T-cell (primary cell): ENCODE measurements around the gene TPM1. TPM values are rescaled to one million over a fixed set of nuclear protein-coding genes. Genes with fewer than 3 reads are reported as not detected.

Experiments used
- ATAC-seq, 4 experiments: fragments of 200-7000 bp in 3 of 4; fragments of 150-1000 bp in 1 of 4; cut with Tn5 transposase; replicated peaks in 1 of 4; 1 replicate in 3 of 4; 2 replicates in 1 of 4; pipeline ENCODE4 v1.10.0; 2021; ENCODE audit warnings: moderate library complexity in 3 of 4, mild to moderate bottlenecking in 2 of 4, moderate number of reproducible peaks in 1 of 4
- CTCF ChIA-PET, 2 donors: fragments of 300-600 bp; sonication (Branson Sonifier 250); formaldehyde crosslinking; loops; one replicate each; lab custom pipeline; 2022; ENCODE audit warnings: antibody characterized with exemption in 2 of 2; lab: Charles Lee
- POLR2A ChIA-PET, 2 donors: fragments of 300-600 bp; sonication (Branson Sonifier 250); formaldehyde crosslinking; loops; one replicate each; lab custom pipeline; 2022; ENCODE audit warnings: antibody characterized with exemption in 2 of 2; lab: Charles Lee
- DNase-seq, 35 experiments: peaks; one replicate each; pipeline versions ENCODE4 v3.0.0 to v3.0.0-alpha.2; 2013 to 2023
- H3K27ac ChIP-seq: one replicate; pipeline ENCODE4 v1.5.1; 2013; ENCODE audit warnings: low read length
- H3K27me3 ChIP-seq, 2 experiments: replicated peaks in 1 of 2; 1 replicate in 1 of 2; 2 replicates in 1 of 2; pipeline versions ENCODE4 v1.6.1 to v1.7.0; 2013; ENCODE audit warnings: low read length in 1 of 2, mixed read lengths in 1 of 2; ENCODE audit not compliant: control insufficient read depth in 2 of 2, insufficient read depth in 2 of 2; ENCODE audit errors: extremely low read depth in 1 of 2
- H3K36me3 ChIP-seq, 2 donors: 1 replicate in 1 of 2; 2 replicates in 1 of 2; pipeline versions ENCODE4 v1.6.1 to v1.7.0; 2013; ENCODE audit warnings: low read length in 1 of 2; ENCODE audit not compliant: control insufficient read depth in 2 of 2, insufficient read depth in 1 of 2; ENCODE audit errors: extremely low read depth in 1 of 2
- H3K4me1 ChIP-seq, 2 experiments: 1 replicate in 1 of 2; 2 replicates in 1 of 2; pipeline versions ENCODE4 v1.6.1 to v1.7.0; 2013; ENCODE audit warnings: low read length in 2 of 2, mixed read lengths in 1 of 2; ENCODE audit not compliant: insufficient read depth in 2 of 2, control insufficient read depth in 1 of 2; ENCODE audit errors: extremely low read depth in 1 of 2
- H3K4me3 ChIP-seq, 2 donors: 1 replicate in 1 of 2; 2 replicates in 1 of 2; pipeline versions ENCODE4 v1.5.1 to v1.7.0; 2013; ENCODE audit warnings: mild to moderate bottlenecking in 2 of 2, low read length in 1 of 2, moderate library complexity in 1 of 2; ENCODE audit not compliant: control insufficient read depth in 1 of 2; ENCODE audit errors: extremely low read depth in 1 of 2
- H3K9me3 ChIP-seq: 2 replicates; pipeline ENCODE4 v1.7.0; 2013
- H3K27ac Mint-ChIP-seq, 2 donors: one replicate each; pipeline ENCODE4 v1.8.0; 2020 to 2021; ENCODE audit warnings: mild to moderate bottlenecking in 2 of 2, mixed read lengths in 2 of 2
- H3K27me3 Mint-ChIP-seq, 2 donors: one replicate each; pipeline ENCODE4 v1.8.0; 2021 to 2022; ENCODE audit warnings: mixed read lengths in 2 of 2
- H3K36me3 Mint-ChIP-seq: one replicate; pipeline ENCODE4 v1.8.0; 2021; ENCODE audit warnings: mixed read lengths
- H3K4me1 Mint-ChIP-seq, 3 donors: one replicate each; pipeline ENCODE4 v1.8.0; 2020 to 2022; ENCODE audit warnings: mixed read lengths in 3 of 3, mild to moderate bottlenecking in 1 of 3
- H3K4me3 Mint-ChIP-seq, 3 donors: one replicate each; pipeline ENCODE4 v1.8.0; 2020 to 2022; ENCODE audit warnings: mild to moderate bottlenecking in 3 of 3, mixed read lengths in 3 of 3, moderate library complexity in 3 of 3
- H3K9me3 Mint-ChIP-seq, 3 donors: one replicate each; pipeline ENCODE4 v1.8.0; 2020 to 2022; ENCODE audit warnings: mixed read lengths in 3 of 3
- WGBS: methylation state at CpG from one replicate; pipeline ENCODE4 v1.1.5; 2013; ENCODE audit warnings: missing lambda C conversion rate; ENCODE audit not compliant: insufficient coverage; 5-methylcytosine and 5-hydroxymethylcytosine counted together
- total RNA-seq, 35 experiments: library from RNA in 6 of 35; stranded (reverse) in 6 of 35; fragments of 120-200 nt in 1 of 35; gene quantifications; one replicate each; pipeline versions ENCODE4 v1.2.1 to v1.2.4 and lab custom pipeline; 2013 to 2026

TPM1 gene
- total RNA-seq, 5 donors from 2014 or later (not counting 1 experiment from before 2014, with no cell fraction given): 12.1 to 27.0 (median 23.3) TPM

DNA sequence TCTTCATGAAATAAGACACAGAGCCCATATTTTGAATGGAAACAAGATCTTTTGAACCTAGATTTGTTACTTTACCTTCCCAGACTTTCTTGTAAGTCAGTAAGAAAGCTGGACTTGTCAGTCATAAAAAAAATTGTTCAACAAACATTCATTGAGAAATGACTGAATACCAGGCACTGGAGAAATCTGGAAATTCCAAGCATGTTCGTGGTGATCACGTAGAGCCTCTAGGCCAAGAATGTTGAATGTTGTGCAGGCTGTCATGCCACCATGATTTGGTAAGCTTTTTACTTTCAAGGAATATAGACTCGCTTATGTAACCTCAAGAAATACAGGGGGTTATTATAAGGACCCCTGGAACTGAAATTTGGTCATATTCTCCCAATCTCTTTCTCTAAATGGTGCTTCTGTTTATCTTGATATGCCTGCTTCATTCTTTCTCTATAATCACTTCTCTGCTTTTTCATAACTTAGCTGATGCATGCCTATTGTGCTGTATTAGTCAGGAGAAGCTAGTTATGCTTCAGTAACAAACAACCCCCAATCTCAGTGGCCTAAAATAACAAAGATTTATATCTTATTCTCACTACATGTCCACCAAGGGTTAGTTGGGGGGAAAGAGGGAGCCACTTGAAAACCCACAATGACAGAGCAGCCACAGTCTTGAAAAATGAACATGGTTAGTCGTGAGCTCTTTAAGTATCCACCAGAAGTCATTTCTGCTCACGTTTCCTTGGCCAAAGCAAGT lies 3.4 kb upstream of the TPM1 start:
- no peaks in the 10 kb centered on the region for H3K9me3 Mint-ChIP-seq
- no peak for DNase-seq
- no peak overlapping the region for H3K27ac Mint-ChIP-seq
- WGBS: 67% methylated on average over 2 of the region's 5 CpGs
- no peaks in the 10 kb centered on the region for H3K9me3 ChIP-seq
- CTCF ChIA-PET: no interaction called here
- peaks cover 27 to 43% of the 10 kb centered on the region in 2 donors for H3K27me3 Mint-ChIP-seq
- no peak overlapping the region for H3K4me3 ChIP-seq
- POLR2A ChIA-PET: no interaction called here
- no peak overlapping the region for H3K4me3 Mint-ChIP-seq
- no peaks in the 10 kb centered on the region for H3K36me3 ChIP-seq
- no peaks in the 10 kb centered on the region for H3K36me3 Mint-ChIP-seq
- ATAC-seq: no peak
- no peak overlapping the region for H3K27ac ChIP-seq
- peaks cover 2 to 25% of the 10 kb centered on the region in 2 experiments for H3K4me1 ChIP-seq
- peaks cover 6 to 14% (median 13%) of the 10 kb centered on the region in 3 donors for H3K4me1 Mint-ChIP-seq
- H3K27me3 ChIP-seq: peaks cover 5 to 39% of the 10 kb centered on the region in 2 experiments

DNA sequence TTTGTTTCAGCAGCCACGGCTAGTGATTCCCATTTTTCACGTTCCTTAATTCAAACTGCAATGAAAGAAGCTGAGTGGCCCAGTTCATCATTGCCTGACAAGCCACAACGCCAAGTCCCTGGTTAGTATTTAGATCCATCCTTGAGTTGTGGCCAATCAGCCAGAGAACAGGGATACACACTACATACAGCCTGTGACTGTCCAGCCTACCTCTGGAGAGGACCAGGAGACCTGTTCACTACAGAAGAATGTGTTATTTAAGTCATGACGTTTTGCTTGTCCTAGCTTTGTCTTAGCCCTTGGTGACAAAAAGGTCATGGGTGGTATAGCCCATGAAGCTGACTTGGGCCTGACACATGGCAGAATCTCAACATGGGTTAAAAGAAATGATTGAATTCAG lies 2.7 kb upstream of the TPM1 start:
- no peaks in the 10 kb centered on the region for H3K9me3 ChIP-seq
- H3K9me3 Mint-ChIP-seq: no peaks in the 10 kb centered on the region
- no peaks in the 10 kb centered on the region for H3K36me3 Mint-ChIP-seq
- H3K27me3 Mint-ChIP-seq: peaks cover 34 to 49% of the 10 kb centered on the region in 2 donors
- no peak overlapping the region for H3K27ac Mint-ChIP-seq
- WGBS: 84% methylated on average over 3 of the region's 4 CpGs
- no peak overlapping the region for H3K4me3 Mint-ChIP-seq
- H3K4me3 ChIP-seq: no peak overlapping the region
- peaks cover 8 to 45% of the 10 kb centered on the region in 2 experiments for H3K27me3 ChIP-seq
- peaks cover 2 to 26% of the 10 kb centered on the region in 2 experiments for H3K4me1 ChIP-seq
- no peaks in the 10 kb centered on the region for H3K36me3 ChIP-seq
- H3K4me1 Mint-ChIP-seq: peaks cover 6 to 17% (median 15%) of the 10 kb centered on the region in 3 donors
- no peak overlapping the region for H3K27ac ChIP-seq
- ChIA-PET POLR2A (no interaction called here), CTCF (no interaction called here)
- ATAC-seq (no peak), DNase-seq (no peak)

DNA sequence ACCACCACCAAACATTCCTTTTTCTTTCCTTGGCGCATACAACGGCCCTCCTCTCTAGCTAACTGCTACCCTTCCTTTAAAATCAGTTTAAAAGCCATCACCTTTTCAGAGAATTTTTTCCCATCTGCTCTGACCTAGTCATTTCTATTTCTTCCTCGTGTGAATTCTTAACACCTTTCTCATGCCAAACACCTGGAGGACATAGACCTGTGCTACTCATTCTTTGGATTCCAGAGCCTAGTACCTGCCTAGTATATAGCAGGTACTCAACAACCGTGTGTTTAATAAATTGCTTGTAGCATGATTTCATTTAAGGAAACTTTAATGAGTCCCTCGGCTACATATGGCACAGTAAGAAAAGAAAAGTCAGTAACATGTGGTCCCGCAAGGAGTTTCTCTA lies 2.0 kb upstream of the TPM1 start:
- no peaks in the 10 kb centered on the region for H3K9me3 Mint-ChIP-seq
- no peak for DNase-seq
- ATAC-seq: no peak
- H3K27ac Mint-ChIP-seq: no peak overlapping the region
- H3K36me3 Mint-ChIP-seq: no peaks in the 10 kb centered on the region
- H3K4me3 Mint-ChIP-seq: no peak overlapping the region
- WGBS: 98% methylated on average over 4 of the region's 6 CpGs
- H3K27me3 ChIP-seq: peaks cover 8 to 45% of the 10 kb centered on the region in 2 experiments
- ChIA-PET POLR2A (no interaction called here), CTCF (no interaction called here)
- peaks cover 41 to 56% of the 10 kb centered on the region in 2 donors for H3K27me3 Mint-ChIP-seq
- no peak overlapping the region for H3K27ac ChIP-seq
- H3K9me3 ChIP-seq: no peaks in the 10 kb centered on the region
- H3K4me1 Mint-ChIP-seq: peaks cover 6 to 17% (median 15%) of the 10 kb centered on the region in 3 donors
- no peak overlapping the region for H3K4me3 ChIP-seq
- no peaks in the 10 kb centered on the region for H3K36me3 ChIP-seq
- peaks cover 2 to 26% of the 10 kb centered on the region in 2 experiments for H3K4me1 ChIP-seq

DNA sequence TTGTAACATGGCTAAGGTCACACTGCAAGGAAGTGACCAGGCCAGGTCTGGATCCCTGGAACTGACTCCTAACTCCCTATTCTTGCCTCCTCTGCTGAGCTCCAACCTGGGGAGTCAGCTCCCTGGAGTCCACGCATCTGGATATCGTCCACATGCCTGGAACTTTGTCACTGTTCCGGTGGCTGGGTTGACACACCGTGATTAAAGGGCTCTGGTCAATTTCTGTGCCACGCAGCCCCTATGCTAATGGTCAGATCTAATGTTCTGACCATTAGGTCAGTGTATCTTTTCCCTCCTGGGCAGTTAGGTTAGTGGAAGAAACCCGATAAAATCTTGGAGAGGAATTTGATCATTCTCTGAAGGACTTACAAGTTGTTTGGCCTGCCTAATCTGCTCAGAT lies 1.6 kb upstream of the TPM1 start:
- ChIA-PET CTCF (no interaction called here), POLR2A (no interaction called here)
- Mint-ChIP-seq H3K27me3 (peaks cover 46 to 61% of the 10 kb centered on the region in 2 donors), H3K36me3 (no peaks in the 10 kb centered on the region), H3K27ac (no peak overlapping the region), H3K4me3 (peak overlapping the region in 1 of 3 donors; percentile 60), H3K4me1 (peaks cover 6 to 17% (median 15%) of the 10 kb centered on the region in 3 donors), H3K9me3 (no peaks in the 10 kb centered on the region)
- ATAC-seq (no peak), DNase-seq (no peak)
- Histone ChIP-seq H3K36me3 (no peaks in the 10 kb centered on the region), H3K4me1 (peaks cover 2 to 26% of the 10 kb centered on the region in 2 experiments), H3K4me3 (no peak overlapping the region), H3K27ac (no peak overlapping the region), H3K9me3 (no peaks in the 10 kb centered on the region), H3K27me3 (peaks cover 8 to 45% of the 10 kb centered on the region in 2 experiments)
- 83% methylated on average over 6 of the region's 6 CpGs for WGBS

DNA sequence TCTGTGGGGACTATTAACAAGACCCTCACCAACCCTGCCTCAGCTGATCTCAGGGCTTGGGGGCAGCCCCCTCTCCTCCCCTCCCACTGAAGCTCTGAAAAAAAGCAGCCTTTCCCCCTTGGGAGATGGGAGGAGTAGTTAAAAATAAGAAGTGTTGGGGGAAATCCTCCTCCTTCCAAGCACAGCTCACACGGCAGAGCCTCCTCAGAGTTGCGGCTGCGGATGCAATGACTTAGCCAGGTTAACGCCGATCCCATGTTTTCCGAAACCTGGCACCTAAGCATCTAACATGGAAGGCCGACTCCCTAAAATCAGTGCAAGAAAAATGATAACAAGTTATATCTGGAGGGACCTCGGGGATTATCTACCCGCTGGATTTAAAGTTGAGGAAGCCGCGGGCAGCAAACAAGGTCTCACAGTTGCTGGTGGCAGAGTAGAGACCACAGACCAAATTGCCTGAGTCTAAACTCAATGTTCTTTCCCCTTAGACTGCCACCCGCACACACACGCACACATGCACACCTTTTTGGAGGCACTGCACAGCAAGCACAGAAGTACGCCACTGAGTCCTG lies 1.1 kb upstream of the TPM1 start:
- WGBS: 52% methylated on average over 9 of the region's 14 CpGs
- H3K27ac Mint-ChIP-seq: no peak overlapping the region
- H3K36me3 Mint-ChIP-seq: no peaks in the 10 kb centered on the region
- no peak overlapping the region for H3K4me3 ChIP-seq
- peaks cover 6 to 17% (median 15%) of the 10 kb centered on the region in 3 donors for H3K4me1 Mint-ChIP-seq
- no peak for DNase-seq
- CTCF ChIA-PET: no interaction called here
- H3K9me3 ChIP-seq: no peaks in the 10 kb centered on the region
- peaks cover 2 to 26% of the 10 kb centered on the region in 2 experiments for H3K4me1 ChIP-seq
- ATAC-seq: no peak
- H3K27me3 ChIP-seq: peaks cover 8 to 45% of the 10 kb centered on the region in 2 experiments
- peaks cover 50 to 64% of the 10 kb centered on the region in 2 donors for H3K27me3 Mint-ChIP-seq
- POLR2A ChIA-PET: no interaction called here
- no peak overlapping the region for H3K27ac ChIP-seq
- H3K9me3 Mint-ChIP-seq: no peaks in the 10 kb centered on the region
- no peaks in the 10 kb centered on the region for H3K36me3 ChIP-seq
- peak overlapping the region in 2 of 3 donors; percentile 9 to 60 for H3K4me3 Mint-ChIP-seq

DNA sequence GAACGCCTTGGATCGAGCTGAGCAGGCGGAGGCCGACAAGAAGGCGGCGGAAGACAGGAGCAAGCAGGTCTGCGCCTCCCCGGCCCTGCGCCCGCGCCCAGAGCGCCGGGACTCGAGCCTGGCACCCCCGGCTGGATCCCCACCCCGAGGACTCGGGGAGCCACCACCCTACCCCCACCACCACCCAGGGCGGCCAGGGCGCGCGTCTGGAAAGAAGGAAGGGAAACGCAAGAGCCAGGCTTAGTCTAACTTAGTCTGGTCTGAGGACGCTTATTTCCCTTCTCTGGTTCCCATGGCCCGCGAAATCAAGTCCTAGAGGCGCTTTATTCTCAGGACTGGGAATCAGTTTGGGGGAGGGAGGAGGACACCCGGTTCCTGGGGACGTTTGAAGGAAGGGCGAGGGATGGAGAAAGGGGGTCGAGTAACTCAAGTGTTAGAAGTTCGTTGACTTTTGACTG lies 359 bp downstream of the TPM1 start:
- no peaks in the 10 kb centered on the region for H3K9me3 ChIP-seq
- H3K27me3 Mint-ChIP-seq: peaks cover 56 to 75% of the 10 kb centered on the region in 2 donors
- peaks cover 8 to 53% of the 10 kb centered on the region in 2 experiments for H3K27me3 ChIP-seq
- peak overlapping the region; percentile 60 to 68 (median 64) for H3K4me3 Mint-ChIP-seq
- no peaks in the 10 kb centered on the region for H3K9me3 Mint-ChIP-seq
- peaks cover 2 to 29% of the 10 kb centered on the region in 2 experiments for H3K4me1 ChIP-seq
- no peak overlapping the region for H3K27ac Mint-ChIP-seq
- H3K4me3 ChIP-seq: peak overlapping the region in 1 of 2 donors; percentile 29
- 1% methylated on average over 17 of the region's 31 CpGs for WGBS
- POLR2A ChIA-PET: no interaction called here
- H3K27ac ChIP-seq: no peak overlapping the region
- H3K4me1 Mint-ChIP-seq: peaks cover 6 to 24% (median 19%) of the 10 kb centered on the region in 3 donors
- no peaks in the 10 kb centered on the region for H3K36me3 Mint-ChIP-seq
- CTCF ChIA-PET: interaction anchor here in 1 of 2 donors (0.8 kb wide), 1 partner anchor 53 kb away, joined by 3 read pairs; no protein-coding TSS in a partner anchor
- H3K36me3 ChIP-seq: no peaks in the 10 kb centered on the region
- DNase-seq (peak in 3 of 35 experiments; percentile 3 to 11 (median 5)), ATAC-seq (peak in 3 of 4 experiments; percentile 11 to 35 (median 27))
